IPS-11a (cell line): ENCODE data around the gene RUFY1.

ENCODE experiments used
- H3K4me3 ChIP-seq: one replicate; pipeline ENCODE4 v1.5.1; 2013; ENCODE audit warnings: low read depth, low read length, control low read depth

Gene RUFY1

DNA sequence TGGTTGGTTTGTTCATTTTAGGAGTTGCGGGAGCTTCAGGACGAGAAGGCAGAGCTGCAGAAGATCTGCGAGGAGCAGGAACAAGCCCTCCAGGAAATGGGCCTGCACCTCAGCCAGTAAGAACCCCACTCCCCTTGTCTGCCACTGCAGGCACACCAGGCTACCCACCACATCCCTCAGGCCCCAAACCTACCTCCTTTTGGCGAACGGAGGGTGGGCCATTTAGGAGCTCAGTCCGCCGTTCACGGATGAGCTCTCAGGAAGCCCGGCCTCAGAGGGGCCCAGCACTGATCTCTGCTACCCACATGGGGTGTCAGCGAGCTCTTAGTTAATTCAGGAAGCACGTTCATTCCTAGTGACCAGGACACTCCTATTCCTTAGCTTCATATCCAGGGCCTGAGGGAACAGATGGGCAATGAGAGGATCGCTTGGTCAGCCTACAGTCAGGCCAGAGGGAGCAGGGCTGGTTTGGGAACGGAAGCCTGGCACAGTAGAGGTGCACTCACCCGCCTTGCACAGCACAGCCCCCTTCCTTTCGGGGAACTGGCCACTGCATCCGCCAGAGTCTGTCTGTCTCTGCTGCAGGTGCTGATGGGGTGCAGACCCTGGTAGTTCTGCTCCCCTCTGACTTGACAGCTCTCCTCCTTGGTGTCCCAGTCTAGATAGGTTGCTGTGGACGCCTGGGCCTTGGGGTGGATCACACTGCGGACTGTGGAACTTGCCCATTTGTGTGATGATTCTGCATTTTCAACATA, 51.7 kb downstream of the RUFY1 start:
- no peak overlapping the region for H3K4me3 ChIP-seq

DNA sequence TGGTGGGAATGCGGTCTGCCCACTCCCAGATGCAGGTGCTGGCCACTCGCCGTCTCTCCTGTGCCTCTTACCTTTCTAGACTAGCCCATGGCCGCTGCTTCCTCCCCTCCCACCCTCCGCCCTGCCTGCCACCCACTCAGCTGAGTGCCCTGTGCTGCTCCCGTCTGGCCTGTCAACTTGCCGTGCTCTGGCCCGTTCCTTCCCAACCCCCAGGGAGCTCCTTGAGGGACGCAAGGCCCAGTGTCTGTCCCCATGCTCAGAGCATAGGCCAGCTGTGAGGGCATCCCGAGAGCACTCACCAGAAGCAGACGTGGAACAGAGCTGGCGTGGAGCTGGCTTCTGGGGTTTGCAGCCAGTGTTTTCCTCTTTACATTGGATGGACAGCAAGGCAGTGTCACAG, 53.0 kb downstream of the RUFY1 start:
- H3K4me3 ChIP-seq, result no peak overlapping the region

DNA sequence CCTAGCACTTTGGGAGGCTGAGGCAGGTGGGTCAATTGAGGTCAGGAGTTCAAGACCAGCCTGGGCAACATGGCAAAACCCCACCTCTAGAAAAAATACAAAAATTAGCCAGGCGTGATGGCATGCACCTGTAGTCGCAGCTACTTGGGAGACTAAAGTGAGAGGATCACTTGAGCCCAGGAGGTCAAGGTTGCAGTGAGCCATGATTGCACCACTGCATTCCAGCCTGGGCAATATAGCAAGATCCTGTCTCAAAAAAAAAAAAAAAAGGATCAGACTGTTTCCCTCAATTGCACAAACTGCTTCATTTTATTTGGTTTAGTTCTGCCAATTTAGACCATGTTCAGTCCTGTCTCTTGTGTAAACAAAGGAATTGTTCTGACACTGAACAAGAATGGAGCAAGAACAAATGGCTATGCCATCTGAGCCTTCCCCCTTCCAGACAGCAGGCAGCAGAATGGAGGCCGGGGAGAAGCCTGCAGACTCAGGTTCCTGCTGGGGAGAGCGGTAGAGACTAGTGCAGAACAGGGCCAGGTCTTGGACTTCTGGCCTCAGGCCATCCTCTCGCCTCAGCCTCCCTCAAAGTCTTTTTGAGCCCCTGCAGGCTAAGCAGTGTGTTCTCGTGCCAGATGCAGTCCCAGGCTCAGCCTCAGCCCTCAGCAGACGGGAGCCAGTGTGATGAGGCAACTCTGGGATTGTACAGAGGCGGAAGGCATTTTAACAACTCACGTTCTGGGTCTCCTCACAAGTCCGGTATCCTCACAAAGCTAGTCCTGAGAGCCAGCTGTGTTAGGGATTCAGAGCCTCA, 54.9 kb downstream of the RUFY1 start:
- H3K4me3 ChIP-seq, result no peak overlapping the region

DNA sequence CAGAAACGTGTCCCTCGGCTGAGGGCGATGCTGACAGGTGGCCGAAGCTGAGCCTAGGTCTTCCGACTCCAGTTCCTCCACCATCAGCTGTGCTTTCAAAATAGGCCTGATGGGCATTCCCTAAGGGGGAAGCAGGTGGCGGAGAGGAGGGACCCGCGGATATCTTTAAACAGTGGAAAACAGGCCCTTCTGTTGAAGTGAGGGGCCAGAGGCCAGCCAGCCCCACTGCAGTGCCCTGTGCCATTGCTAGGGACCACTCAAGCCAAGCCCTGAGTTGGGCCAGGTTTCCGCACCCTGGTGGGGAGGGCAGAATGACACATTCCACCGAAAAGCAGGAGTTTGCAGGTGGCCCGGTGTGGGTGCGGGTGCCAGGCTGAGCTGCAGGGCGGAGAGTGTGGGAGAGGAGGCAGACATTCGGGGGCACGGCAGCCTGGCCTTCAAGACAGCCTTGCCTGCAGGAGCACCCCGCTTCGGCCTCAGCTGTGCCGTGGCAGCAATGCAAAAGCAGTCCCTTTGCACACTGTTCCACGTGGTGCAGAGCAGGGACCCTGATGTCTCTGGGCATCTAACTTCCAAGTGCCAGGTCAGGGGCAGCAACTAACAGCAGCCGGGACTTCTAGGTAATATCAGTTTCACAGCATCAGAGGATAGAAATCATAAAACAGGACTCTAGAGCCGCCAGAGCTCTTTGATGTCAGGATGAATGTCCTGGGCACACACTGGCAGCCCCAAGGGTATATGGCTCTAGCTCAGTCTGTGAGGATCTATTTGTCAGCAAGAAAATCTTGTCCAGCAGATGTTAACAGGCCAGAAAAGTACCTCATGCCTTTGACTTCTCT, 55.9 kb downstream of the RUFY1 start:
- H3K4me3 ChIP-seq, result no peak overlapping the region

DNA sequence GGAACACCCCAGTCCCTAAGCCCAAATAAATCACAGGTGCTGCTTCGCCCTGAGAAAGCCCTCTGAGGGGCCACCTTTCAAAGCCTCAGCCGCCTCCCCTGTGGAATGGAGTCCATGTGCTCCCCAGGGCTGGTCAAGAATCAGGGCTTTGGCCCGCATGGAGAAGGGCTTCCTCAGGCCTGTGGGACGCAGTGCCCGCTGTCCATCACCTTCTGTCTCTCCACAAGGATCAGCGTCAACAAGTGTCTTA, 56.5 kb downstream of the RUFY1 start:
- no peak overlapping the region for H3K4me3 ChIP-seq

DNA sequence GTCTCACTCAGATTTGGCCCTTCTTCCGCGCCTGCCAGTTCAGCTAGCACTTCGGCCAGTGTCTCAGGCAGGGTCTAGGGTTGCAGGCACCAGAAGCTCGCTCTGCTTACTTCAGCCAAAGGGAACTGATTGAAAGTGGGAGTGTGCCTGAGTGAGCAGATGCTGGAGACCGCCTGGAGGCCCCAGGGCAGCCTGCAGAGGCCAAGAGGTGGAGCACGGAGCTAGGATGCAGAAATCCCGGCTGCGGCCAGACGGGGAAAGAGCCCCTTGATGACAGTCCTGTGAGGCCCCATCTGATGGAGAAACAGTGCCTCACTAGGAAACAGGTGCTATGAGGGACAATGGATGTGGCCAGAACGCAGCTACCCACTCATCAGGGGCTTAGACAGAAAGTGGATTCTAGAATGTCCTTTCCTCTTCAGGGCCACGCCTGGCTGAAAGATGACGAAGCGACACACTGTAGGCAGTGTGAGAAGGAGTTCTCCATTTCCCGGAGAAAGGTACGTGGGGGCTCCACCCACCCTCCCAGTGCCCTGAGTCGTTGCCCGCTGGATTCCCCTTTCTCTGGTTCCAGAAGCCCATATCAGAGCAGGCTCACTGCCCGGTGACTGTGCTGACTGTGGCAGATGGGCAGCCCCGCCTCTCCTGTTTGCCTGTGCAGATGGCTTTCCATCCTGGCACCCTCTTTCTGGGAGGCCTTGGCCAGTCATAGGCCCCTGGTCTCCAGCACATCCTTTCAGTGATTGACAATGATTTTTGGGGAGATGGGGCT, 57.0 kb downstream of the RUFY1 start:
- H3K4me3 ChIP-seq, result no peak overlapping the region

DNA sequence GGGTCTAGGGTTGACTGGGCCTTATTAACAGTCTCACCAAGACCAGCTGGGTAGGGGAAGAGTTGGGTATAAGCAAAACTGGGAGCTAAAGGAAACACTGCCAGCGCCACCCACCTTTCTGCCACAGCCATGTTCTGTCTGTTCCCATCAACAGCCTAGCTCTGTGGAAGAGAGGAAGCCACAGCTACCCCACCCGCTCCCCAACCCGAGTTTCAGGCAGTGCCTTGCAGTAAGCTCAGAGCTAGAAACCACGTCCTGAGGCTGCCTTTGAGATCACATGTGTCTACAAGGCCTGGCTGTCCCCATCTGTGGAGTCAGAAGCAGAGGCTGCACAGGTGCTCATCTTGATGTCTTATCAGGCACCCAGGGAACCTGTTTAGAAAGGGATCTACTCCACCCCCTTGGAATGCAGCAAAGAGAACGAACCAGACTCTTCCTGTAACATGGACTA, 57.8 kb downstream of the RUFY1 start:
- H3K4me3 ChIP-seq, result no peak overlapping the region

DNA sequence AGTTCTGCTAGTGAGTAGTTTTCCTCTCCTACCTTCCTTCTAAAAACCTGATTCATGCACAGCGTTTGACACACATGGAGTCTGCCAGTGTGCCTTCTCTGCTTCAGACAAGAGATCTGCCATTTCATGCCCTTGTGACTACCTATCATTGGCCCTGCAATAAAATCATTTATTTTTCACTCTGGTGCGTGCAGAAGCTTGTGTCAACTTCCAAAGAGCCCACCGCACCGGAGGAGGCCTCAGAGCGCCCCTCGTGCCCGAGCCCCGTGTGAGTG, 59.4 kb downstream of the RUFY1 start:
- no peak overlapping the region for H3K4me3 ChIP-seq

DNA sequence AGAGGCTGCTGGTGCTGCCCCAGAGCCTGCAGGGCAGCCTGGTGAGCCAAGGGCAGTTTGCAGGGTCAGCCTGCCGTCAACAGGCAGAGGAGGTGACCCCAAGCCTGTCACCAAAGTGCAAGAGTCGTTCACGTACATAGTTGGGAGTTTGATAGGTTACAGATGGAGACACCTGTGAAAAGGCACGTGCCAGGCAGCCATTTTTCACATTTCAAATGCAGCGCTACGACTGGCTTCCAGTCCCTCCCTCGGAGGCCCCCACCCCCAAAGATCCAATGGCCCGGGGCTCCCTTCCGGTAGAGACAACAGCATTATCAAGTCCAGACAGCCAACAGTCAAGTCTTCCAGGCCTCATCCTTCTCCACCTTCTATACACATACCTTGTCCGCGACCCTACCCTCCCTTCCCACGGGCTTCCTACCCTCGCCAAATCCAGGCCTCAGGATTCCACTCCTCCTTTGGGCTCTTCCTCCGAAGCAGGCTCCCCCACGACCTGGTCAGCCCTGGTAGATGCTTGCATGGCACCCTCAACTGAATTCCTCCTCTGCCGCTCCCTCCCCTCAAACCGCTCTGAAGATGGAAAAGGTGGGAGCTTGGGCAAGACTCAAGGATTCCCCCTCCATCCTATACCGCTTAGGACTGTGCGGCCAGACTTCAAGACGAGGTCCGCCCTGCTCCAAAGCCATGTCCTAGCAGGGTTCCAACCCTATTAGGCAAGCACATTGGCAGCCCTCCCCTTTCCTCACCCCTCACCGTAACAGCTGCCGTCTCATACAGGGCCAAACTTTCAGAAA, 60.0 kb downstream of the RUFY1 start:
- no peak overlapping the region for H3K4me3 ChIP-seq

DNA sequence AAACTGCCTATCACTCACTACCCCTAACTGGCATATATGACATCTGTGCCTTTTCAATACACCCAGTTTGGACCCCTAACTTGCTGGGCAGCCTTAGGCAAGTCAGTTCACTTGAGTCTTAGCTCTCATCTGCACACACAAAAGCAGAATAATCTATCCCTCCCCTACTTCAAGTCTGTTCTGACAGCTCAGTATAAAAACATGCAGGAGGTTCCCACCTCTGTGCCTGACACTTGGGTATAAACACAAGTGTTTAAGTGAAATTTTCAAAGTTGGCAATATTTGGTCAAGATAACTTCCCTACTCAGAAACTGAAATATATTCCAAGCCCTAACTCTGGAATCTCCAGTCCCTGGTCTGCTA, 60.5 kb downstream of the RUFY1 start:
- no peak overlapping the region for H3K4me3 ChIP-seq

DNA sequence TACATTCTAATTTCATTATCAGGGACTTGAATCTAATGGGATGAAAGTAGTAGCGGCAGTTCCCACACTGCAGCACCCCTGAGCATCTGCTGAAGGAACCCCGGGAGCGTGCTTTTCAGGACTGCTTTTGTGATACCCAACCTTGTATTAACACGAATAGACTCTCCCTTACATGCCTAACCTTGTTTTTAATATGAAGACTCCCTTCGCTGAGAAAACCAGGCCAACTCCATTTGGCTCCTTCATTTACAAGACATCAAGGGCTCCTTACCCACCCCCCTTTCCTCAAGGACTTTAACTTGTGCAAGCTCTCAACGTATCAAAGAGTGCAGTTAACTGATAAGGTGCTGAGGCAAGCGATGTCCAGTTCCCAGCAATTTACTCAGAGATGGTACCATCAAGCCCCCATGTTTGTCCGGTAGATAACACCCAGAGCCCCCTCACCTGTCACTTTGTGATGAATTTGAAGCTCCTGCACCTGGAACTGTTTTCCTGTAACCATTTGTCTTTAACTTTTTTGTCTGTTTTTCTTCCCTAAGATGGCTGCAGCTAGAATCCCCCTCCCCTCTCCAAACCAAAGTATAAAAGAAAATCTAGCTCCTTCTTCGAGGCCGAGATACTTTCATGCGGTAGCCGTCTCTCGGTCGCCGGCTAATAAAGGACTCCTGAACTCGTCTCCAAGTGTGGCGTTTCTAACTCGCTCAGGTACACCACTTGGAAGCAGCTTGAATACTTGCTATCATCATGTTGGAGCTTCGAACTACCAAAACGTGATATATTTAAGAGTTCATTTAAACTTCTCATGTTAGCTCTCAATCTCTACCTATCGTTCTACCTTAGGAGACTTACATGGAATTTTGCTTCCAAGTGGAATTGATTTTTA, 62.5 kb downstream of the RUFY1 start:
- H3K4me3 ChIP-seq, result no peak overlapping the region

DNA sequence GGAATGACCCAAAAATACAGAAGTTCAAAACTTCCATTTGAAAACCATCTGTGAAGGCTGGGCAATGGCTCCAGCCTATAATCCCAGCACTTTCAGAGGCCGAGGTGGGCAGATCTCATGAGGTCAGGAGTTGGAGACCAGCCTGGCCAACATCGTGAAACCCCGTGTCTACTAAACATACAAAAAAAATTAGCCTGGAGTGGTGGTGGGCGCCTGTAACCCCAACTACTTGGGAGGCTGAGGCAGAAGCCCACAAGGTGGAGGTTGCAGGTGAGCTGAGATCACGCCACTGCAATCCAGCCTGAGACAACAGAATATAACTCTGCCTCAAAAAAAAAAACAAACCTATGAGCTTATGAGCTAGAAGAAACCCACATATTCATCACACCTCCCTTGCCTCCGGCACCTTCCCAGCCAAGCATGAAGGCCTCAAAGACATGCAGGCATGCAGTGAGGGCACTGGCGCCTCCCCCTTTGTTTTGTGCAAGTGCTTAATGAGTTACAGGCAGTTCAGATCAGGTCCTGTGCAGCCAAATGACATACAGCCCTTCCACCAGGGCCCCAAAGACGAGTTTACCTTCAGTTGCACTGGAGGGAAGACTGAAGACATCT, 63.2 kb downstream of the RUFY1 start:
- H3K4me3 ChIP-seq, result no peak overlapping the region

DNA sequence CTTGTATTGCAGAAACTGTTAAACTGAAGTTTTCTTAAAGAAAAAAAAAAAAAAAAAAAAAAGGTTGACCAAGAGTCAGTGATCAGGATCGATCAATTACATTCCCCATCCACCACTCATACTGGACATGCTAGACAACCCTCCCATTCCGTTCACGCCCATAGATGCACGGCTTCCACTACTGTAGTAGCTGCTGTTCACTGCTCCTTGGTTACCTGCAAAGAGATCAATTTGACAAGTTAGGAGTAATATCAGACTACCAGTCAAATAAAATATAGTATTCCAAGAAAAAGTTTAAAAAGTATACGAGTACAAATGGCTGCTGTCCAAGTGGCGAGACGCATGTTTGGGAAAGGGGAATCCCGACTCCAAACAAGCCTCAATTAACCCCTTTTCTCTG, 64.4 kb downstream of the RUFY1 start:
- no peak overlapping the region for H3K4me3 ChIP-seq

DNA sequence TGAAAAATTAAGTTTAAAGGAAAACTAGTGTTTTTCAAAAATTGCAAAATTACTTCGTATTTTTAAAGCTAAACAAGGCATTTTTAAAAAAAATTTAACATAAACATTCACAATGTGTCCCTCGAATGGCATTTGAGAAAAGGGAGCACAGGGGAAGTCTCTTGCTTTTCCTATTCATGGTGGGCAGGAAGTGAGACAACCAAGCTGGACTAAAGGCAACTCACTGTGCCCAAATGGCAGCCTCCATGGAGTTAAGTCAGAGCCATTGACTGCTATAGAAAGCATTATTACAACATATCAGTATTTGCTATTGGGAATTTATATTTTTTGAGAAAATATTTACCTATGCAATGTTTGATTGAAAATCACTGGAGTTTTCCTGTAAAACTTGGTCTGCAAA, 64.8 kb downstream of the RUFY1 start:
- no peak overlapping the region for H3K4me3 ChIP-seq

DNA sequence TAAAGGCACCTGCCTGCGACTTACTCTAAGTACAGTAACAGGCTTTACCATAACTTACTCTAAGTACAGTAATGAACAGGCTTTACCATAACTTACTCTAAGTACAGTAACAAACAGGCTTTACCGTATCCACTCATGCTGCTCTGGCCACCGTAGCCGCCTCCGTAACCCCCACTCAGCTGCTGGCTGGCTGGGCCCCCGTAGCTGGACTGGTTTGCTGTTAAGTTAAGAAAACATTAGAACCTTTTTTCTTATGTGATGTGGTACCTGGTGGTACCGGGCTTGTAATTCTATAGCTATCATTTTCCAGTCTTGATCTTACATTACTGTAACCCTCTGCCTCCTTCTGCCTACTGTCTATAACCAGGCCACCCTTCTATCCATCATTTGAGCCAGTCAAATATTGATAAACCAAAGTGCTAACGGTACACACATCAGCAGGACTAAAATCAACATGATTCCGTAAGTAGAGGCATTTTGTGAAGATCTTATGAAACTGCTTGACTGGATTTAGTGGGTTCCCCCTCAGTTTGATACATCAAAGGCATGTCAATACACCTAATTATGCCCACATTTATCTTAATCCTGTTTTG, 65.7 kb downstream of the RUFY1 start:
- H3K4me3 ChIP-seq, result no peak overlapping the region

DNA sequence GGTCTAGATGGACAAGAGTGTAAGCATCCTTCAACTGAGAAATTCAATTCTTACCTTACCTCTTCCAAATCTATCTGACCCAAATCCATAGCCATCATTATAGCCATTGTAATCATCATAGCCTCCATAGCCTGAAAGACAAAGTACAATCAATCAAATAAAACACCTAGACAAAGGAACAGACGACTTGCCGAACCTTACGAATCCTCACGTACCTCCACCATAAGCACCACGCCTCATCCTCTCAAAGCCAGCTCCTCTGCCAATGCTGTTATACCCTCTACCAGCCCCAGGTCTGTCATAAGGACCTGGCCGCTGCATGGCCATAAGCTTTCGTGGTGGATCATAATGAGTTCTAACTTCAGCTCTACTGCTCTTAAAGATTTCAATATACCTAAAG, 67.6 kb downstream of the RUFY1 start:
- H3K4me3 ChIP-seq, result no peak overlapping the region

DNA sequence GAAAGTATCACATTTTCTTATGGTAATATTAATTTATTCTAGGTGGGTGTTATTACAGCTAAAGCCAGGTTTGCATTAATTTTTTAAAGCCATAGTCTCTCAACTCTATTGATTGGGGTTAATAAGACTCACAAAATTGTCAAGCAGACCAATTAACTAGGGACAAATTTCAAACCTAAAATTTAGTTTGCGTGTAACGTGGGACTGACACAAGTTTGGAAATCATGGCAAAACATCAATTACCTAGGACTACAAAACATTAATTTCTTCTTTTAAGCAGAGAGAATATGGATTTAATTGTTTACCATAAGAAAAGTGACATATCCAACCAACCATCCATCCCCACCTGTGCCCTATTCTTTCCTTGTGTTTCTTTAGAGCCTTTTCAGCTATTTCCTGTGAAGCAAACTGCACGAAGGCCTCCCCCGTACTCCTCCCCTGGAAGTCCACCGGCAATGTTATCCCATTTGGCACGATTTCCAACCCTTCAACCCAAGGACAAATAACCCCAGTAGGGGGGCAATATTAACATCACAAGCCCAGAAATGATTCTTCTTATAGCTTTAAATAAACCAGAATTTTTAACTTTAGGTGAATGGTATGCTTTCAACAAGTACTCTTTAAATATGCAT, 68.7 kb downstream of the RUFY1 start:
- H3K4me3 ChIP-seq, result no peak overlapping the region

DNA sequence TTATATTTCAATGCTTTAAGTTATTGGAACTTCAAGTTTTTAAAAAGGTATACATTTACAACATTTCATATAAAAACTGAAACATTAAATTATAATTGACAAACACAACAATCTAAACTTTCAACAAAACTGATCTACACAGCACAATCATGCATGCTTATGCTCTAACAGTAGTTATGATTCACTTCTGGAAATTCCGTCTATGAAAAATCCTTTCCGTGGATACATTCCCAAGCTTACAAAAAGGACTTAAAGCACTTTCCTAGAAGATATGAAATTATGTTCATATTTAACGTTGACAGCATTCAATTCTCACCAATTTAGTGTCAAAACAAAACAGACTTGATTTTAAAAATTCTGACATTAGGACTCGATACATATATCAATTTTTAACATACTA, 69.4 kb downstream of the RUFY1 start:
- peak overlapping the region; percentile 41 for H3K4me3 ChIP-seq
